Measurements from ENCODE around the gene HSD11B2.

HSD11B2 gene

GRCh38 chr16:67451704-67452435 lies 20.9 kb downstream of the HSD11B2 start:
- no peak for DNase-seq (ENCODE audit: low read depth)

- DNase-seq (ENCODE audit: low read depth) = no peak
Observed at GRCh38 chr16:67454104-67454503, 23.2 kb downstream of the HSD11B2 start.

- no peak for DNase-seq (ENCODE audit: low read depth)
Observed at GRCh38 chr16:67454852-67455251, 23.9 kb downstream of the HSD11B2 start.

- no peak for DNase-seq (ENCODE audit: low read depth)
Observed at GRCh38 chr16:67456391-67457081, 25.6 kb downstream of the HSD11B2 start.

- no peak for DNase-seq (ENCODE audit: low read depth)
Observed at GRCh38 chr16:67457611-67458010, 26.7 kb downstream of the HSD11B2 start.

- DNase-seq (ENCODE audit: low read depth) = no peak
Observed at GRCh38 chr16:67458121-67458641, 27.3 kb downstream of the HSD11B2 start.

GRCh38 chr16:67459066-67459860 lies 28.3 kb downstream of the HSD11B2 start:
- DNase-seq (ENCODE audit: low read depth) = no peak

GRCh38 chr16:67459861-67460150 lies 28.9 kb downstream of the HSD11B2 start:
- no peak for DNase-seq (ENCODE audit: low read depth)

- DNase-seq (ENCODE audit: low read depth) = no peak
Observed at GRCh38 chr16:67460168-67460567, 29.2 kb downstream of the HSD11B2 start.

GRCh38 chr16:67460961-67461360 lies 30.0 kb downstream of the HSD11B2 start:
- DNase-seq (ENCODE audit: low read depth) = no peak

- DNase-seq (ENCODE audit: low read depth) = no peak
Observed at GRCh38 chr16:67461600-67462278, 30.8 kb downstream of the HSD11B2 start.

GRCh38 chr16:67462279-67462655 lies 31.3 kb downstream of the HSD11B2 start:
- DNase-seq (ENCODE audit: low read depth) = no peak

GRCh38 chr16:67463059-67463458 lies 32.1 kb downstream of the HSD11B2 start:
- DNase-seq (ENCODE audit: low read depth) = no peak

- DNase-seq (ENCODE audit: low read depth) = no peak
Observed at GRCh38 chr16:67463691-67464090, 32.8 kb downstream of the HSD11B2 start.

- no peak for DNase-seq (ENCODE audit: low read depth)
Observed at GRCh38 chr16:67464565-67464964, 33.6 kb downstream of the HSD11B2 start.

GRCh38 chr16:67466581-67466980 lies 35.7 kb downstream of the HSD11B2 start:
- no peak for DNase-seq (ENCODE audit: low read depth)

- DNase-seq (ENCODE audit: low read depth) = no peak
Observed at GRCh38 chr16:67468731-67469130, 37.8 kb downstream of the HSD11B2 start.

- no peak for DNase-seq (ENCODE audit: low read depth)
Observed at GRCh38 chr16:67470359-67470758, 39.4 kb downstream of the HSD11B2 start.

GRCh38 chr16:67471758-67472384 lies 41.0 kb downstream of the HSD11B2 start:
- DNase-seq (ENCODE audit: low read depth) = no peak

- DNase-seq (ENCODE audit: low read depth) = no peak
Observed at GRCh38 chr16:67474551-67475455, 43.9 kb downstream of the HSD11B2 start.
